Fibroblast of mammary gland (primary cell): ENCODE measurements around the gene STK25.

Experiments used
- DNase-seq: peaks from one replicate; pipeline ENCODE4 v3.0.0-alpha.2; 2010; ENCODE audit warnings: low read depth
- H3K4me3 ChIP-seq: 2 replicates; pipeline ENCODE4 v1.5.1; 2011; ENCODE audit warnings: low read depth, mild to moderate bottlenecking, low read length, moderate library complexity; ENCODE audit not compliant: control insufficient read depth
- TF ChIP-seq, protein P1 (sequence below): conservative IDR thresholded peaks from 2 replicates; pipeline ENCODE4 v1.5.1; 2011; ENCODE audit warnings: low read depth, low read length, inconsistent platforms; ENCODE audit not compliant: control insufficient read depth, insufficient read depth

Gene STK25

DNA sequence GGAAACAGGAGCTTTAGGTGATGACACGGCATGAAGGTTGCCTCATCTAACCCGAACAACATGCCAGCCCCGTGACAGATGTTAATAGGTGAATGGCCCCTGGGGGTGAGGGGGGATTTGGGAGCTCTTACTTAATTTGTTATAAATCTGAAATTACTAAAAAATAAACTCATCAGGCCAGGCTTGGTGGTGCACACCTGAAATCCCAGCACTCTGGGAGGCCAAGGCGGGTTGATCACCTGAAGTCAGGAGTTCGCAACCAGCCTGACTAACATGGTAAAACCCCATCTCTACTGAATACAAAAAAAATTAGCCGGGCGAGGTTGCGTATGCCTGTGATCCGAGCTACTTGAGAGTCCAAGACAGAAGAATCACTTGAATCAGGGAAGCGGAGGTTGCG, 6.1 kb downstream of the STK25 start:
- H3K4me3 ChIP-seq, result no peak overlapping the region
- TF ChIP-seq, protein P1, sequence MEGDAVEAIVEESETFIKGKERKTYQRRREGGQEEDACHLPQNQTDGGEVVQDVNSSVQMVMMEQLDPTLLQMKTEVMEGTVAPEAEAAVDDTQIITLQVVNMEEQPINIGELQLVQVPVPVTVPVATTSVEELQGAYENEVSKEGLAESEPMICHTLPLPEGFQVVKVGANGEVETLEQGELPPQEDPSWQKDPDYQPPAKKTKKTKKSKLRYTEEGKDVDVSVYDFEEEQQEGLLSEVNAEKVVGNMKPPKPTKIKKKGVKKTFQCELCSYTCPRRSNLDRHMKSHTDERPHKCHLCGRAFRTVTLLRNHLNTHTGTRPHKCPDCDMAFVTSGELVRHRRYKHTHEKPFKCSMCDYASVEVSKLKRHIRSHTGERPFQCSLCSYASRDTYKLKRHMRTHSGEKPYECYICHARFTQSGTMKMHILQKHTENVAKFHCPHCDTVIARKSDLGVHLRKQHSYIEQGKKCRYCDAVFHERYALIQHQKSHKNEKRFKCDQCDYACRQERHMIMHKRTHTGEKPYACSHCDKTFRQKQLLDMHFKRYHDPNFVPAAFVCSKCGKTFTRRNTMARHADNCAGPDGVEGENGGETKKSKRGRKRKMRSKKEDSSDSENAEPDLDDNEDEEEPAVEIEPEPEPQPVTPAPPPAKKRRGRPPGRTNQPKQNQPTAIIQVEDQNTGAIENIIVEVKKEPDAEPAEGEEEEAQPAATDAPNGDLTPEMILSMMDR, result no peak
- no peak for DNase-seq

DNA sequence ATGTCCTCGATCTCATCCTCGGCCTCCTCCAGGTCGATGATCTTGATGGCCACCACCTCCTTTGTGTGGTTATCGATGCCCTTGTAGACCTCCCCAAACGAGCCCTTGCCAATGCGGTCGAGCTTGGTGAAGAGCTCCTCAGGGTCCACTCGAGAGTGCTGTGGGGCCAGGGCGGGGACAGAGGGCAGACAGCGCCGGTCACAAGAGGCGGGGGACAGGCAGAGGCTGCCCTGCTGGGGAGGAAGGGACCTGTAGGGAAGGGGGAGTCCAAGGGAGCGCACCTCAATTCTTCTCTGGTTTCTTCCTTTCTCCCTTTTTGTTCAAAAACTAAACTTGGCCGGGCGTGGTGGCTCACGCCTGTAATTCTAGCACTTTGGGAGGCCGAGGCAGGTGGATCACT, 6.8 kb downstream of the STK25 start:
- H3K4me3 ChIP-seq, result no peak overlapping the region
- DNase-seq, result no peak
- TF ChIP-seq, protein P1, result no peak

DNA sequence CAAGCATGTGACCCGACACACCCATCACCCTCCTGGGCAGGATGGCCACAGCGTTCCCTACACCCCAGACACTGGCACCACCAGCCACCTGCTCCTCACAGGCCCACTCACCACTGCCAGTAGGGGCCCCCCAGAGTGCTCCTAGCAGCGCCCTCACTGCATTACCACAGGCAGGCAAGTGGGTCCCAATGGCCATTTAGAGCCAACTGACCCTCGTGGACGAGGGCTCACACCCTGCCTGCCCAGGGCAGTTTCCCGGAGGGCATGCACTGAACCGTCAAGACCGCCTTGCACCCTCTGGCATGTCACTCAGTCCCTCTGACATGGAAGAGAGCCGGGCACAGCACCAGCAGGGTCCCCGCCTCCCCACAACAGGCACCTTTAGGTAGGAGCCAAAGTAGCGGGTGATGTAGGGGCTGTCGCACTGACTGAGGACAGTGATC, 7.3 kb downstream of the STK25 start:
- no peak for DNase-seq
- H3K4me3 ChIP-seq, result no peak overlapping the region
- TF ChIP-seq, protein P1, result no peak

DNA sequence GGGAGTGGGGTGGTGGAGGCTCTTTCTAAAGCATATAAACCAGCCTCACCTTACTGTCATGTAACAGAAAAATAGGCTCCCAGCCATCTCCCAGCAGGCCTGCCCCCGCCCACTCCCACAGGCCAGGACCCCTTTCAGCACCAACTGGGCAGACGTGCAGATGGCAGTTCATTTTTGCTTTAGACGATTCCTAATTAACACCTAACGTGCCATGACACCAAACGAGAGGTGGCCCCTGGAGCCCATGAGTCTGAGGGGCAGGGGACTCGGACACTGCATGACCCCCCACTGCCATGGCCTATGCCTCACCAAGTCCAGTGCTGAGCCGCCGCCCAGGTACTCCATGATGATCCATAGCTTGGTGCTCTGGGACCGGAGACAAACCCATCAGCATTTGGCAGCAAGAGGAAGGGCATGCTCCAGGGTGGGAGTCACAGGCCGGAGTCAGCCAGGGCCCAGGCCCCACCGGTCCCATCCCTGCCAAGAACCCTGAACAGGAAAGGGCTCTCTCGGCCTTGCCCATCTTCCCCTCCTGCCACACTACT, 7.9 kb downstream of the STK25 start:
- no peak overlapping the region for H3K4me3 ChIP-seq
- no peak for DNase-seq
- TF ChIP-seq, protein P1, result no peak

DNA sequence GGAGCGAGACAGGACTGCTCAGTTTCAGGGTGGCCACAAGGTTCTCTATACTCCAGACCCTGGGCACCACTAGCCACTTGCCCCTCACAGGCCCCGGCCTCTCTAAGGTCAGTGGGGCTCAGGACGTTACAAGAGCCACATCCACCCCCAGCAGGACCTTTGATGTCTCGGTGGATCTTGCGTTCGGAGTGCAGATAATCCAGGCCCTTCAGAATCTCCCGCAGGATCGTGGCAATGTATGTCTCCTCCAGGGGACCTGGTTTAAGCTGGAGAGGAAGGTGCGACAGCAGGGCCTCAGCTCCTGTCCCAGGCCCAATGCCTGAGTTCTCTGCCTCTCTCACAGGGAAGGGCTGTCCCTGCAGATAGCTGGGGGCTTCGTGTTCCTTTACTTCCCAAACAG, 8.4 kb downstream of the STK25 start:
- no peak overlapping the region for H3K4me3 ChIP-seq
- TF ChIP-seq, protein P1, result no peak
- DNase-seq, result no peak

DNA sequence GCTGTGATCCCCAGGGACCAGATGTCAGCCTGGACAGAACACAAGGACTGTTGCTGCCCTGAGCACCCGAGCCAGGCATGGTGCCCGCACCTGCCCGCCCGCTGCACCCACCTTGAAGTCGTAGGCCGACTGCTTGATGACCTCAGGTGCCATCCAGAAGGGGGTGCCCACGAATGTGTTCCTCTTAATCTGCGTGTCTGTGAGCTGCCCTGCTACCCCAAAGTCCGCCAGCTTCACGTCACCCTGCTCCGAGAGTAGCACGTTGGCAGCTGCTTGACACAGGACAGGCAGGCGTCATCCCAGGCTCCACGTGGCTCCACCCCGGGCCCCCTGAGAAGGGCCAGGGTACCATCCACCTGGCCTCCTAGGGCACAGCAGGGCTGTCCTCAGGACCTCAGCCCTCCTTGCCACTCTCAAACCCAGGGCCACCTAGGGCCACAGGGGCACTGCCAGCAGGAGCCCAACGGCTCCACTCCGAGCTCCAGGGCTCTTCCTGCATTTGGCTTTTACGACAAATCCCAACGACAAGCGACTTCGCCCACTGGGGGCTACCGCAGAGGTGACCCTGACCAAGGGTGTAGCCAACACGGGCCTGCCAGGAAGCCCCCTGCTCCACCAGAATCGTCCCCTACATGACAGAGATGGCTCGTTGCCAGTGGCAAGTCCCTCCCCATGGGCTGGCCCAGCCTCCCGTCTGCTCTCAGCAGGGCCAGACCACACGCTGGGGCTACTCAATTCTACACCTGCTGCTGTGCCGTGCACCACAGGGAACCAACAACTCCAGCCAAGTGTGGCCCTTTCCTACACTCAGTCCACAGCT, 9.0 kb downstream of the STK25 start:
- DNase-seq, result no peak
- TF ChIP-seq, protein P1, result no peak
- H3K4me3 ChIP-seq, result no peak overlapping the region
